NCI-H146 treated with DMSO at 0.1 percent for 48 hours (cell line): ENCODE results near the gene MTNR1A.

Experiments
- DNase-seq: peaks from one replicate; lab custom pipeline; 2025; ENCODE audit not compliant: unreplicated experiment; lab: John Stamatoyannopoulos, UW

MTNR1A gene

GRCh38 chr4:186494496-186494895 lies 60.9 kb downstream of the MTNR1A start:
- DNase-seq: no peak

DNA sequence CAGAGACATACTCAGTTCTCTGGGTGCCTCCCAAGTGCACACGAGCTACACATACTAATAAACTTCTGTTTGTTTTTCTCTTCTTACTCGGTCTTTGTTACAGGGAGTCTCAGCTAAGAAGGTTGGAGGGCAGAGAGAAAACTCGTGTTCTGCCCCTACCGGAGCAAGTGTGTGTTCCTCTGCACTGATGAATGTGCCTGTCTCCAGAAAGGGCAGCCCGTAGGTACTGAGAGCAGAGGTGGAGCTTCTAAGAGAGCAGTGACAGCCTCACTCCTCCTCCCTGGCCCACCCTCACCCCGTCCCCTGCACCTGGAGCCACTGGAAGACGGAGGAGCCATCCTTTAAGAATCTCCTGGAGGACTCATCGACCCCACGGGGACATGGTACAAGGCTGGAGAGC lies 67.6 kb downstream of the MTNR1A start:
- DNase-seq: no peak

DNA sequence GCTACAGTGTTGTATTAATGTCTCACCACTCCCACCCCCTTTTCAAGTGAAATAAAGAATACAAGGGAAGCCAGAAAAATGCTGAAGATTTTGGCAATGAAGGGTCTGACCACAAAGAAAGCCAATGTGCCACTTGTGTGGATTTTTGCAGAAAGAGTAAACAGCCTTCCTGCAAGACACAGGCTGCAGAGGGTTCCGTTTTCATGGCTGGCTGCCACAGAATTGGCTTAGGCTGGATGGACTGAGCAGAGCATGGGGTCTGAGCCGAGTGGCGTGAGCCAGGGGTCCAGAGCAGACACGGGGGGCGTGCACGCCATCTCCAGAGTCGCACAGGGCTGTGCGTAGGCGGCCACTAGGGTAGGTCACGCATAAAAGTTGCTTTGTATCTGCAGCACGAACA lies 69.2 kb downstream of the MTNR1A start:
- no peak for DNase-seq

GRCh38 chr4:186485561-186486062 lies 69.8 kb downstream of the MTNR1A start:
- DNase-seq: no peak

- no peak for DNase-seq
Measured at GRCh38 chr4:186485150-186485549, 70.2 kb downstream of the MTNR1A start.

DNA sequence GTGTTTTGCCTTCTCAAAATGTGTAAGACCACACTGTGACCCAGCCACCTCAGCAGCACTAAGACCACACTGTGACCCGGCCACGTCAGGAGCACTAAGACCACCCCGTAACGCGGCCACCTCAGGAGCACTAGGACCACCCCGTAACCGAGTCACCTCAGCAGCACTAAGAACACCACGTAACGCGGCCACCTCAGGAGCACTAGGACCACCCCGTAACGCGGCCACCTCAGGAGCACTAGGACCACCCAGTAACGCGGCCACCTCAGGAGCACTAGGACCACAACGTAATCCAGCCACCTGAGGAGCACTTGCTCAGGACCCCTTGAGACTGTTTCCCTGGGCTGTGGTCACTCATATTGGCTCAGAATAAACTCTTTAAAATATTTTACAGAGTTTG lies 71.7 kb downstream of the MTNR1A start:
- no peak for DNase-seq
